ENCODE results near the gene ADGRV1. TPM values are rescaled to one million over a fixed set of nuclear protein-coding genes. Genes with fewer than 3 reads are reported as not detected.

ADGRV1 gene
- polyA plus RNA-seq, 2 donors: 0.82 to 1.6 TPM

DNA sequence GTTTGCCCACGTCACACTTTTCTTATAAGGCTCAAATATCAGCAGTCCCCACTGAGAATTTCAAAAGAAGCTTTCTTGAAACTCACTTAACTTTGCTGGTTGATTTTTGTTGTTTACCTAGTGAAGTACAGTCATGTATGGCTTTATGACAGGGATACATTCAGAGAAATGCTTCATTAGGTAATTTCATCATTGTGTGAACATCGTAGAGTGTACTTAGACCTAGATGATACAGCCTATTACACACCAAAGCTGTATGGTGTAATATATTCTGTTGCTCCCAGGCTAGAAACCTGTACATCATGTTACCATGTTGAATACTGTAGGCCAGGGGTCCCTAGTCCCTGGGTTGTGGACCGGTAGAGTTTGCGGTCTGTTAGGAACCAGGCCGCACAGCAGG, 647.5 kb downstream of the ADGRV1 start:
- H3K27ac ChIP-seq (ENCODE audit: low read depth in 2 of 2, low read length in 1 of 2): no peak overlapping the region
- no peaks in the 10 kb centered on the region for H3K27me3 ChIP-seq (ENCODE audit: control insufficient read depth in 1 of 2, insufficient read depth in 2 of 2, low read length in 2 of 2)
- H3K9me3 ChIP-seq (ENCODE audit: control insufficient read depth in 2 of 2, insufficient read depth in 1 of 2, low read depth in 1 of 2, low read length in 1 of 2): no peaks in the 10 kb centered on the region
- H3K4me1 ChIP-seq (ENCODE audit: control insufficient read depth in 2 of 2, insufficient read depth in 2 of 2, low read length in 1 of 2): no peaks in the 10 kb centered on the region
- H3K36me3 ChIP-seq (ENCODE audit: control insufficient read depth in 2 of 2, insufficient read depth in 2 of 2, low read length in 1 of 2): no peaks in the 10 kb centered on the region
- H3K4me3 ChIP-seq (ENCODE audit: low read depth in 1 of 2, low read length in 2 of 2): no peak overlapping the region
- WGBS, 2 donors: 93 to 99% methylated on average over 4 to 5 of the region's 5 CpGs

DNA sequence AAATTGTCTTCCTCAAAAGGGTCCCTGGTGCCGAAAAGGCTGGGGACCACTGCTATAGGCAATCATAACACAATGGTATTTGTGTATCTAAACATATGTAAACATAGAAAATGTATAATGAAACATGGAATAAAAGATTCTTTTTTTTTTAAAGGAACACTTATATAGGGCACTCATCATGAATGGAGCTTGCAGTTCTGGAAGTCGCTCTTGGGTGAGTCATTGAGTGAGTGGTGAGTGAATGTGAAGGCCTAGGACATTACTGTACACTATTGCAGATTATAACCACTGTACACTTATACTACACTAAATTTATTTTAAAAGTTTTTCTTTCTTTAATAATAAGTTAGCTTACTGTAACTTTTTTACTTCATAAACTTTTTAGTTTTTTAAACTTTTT, 648.1 kb downstream of the ADGRV1 start:
- Histone ChIP-seq H3K27me3 (ENCODE audit: control insufficient read depth in 1 of 2, insufficient read depth in 2 of 2, low read length in 2 of 2) (no peaks in the 10 kb centered on the region), H3K9me3 (ENCODE audit: control insufficient read depth in 2 of 2, insufficient read depth in 1 of 2, low read depth in 1 of 2, low read length in 1 of 2) (no peaks in the 10 kb centered on the region), H3K36me3 (ENCODE audit: control insufficient read depth in 2 of 2, insufficient read depth in 2 of 2, low read length in 1 of 2) (no peaks in the 10 kb centered on the region), H3K27ac (ENCODE audit: low read depth in 2 of 2, low read length in 1 of 2) (no peak overlapping the region), H3K4me1 (ENCODE audit: control insufficient read depth in 2 of 2, insufficient read depth in 2 of 2, low read length in 1 of 2) (peaks cover 0 to 2% of the 10 kb centered on the region in 2 donors), H3K4me3 (ENCODE audit: low read depth in 1 of 2, low read length in 2 of 2) (no peak overlapping the region)
- 88 to 93% methylated on average over 2 of the region's 2 CpGs for WGBS, 2 donors

DNA sequence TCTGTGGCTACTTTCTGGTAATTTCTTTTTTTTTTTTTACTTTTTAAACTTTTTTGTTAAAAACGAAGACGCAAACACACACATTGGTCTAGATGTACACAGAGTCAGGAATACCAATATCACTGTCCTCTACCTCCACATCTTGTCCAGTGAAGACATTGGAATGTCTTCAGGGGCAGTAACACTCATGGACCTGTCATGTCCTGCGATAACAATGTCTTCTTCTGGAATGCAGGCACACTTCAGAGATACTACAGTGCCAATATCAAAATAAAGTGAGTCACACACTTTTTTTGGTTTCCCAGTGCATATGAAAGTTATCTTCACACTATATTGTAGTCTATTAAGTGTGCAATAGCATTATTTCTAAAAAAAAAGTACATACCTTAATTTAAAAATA, 648.7 kb downstream of the ADGRV1 start:
- 96% methylated on average over 3 of the region's 3 CpGs for WGBS, 2 donors

DNA sequence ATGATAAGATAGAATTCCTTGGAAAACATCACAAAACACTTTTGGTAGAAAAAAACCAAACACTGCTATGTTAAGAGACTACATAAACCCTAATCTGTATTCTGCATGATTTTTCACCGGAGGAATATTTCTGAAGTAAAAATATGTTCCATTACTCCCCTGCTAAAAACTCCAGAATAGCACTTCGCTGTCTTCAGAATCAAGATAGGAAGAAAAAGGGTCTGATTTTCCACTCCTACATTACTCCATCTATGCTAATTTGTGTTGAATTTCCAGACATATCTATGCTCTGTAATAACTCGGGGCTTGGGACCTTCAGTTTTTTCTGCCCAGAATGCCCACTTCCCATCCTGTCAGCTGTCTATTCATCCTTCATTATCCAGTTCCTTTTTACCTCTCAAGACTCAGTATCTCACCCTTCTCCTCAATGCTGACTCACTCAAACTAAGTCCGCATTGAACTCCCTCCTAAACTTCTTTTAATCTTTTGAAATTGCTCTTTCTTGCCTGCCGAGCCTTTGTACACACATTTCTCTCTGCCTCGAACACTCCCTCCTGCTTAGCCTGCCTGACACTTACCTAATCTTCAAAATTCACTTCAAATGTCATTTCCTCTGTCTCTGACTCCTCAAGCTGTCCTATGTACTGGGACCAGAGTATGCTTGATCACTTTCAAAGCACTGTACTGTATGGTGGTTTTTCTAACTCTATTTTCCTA, 653.6 kb downstream of the ADGRV1 start:
- Histone ChIP-seq H3K4me3 (ENCODE audit: low read depth in 1 of 2, low read length in 2 of 2) (no peak overlapping the region), H3K36me3 (ENCODE audit: control insufficient read depth in 2 of 2, insufficient read depth in 2 of 2, low read length in 1 of 2) (no peaks in the 10 kb centered on the region), H3K9me3 (ENCODE audit: control insufficient read depth in 2 of 2, insufficient read depth in 1 of 2, low read depth in 1 of 2, low read length in 1 of 2) (no peaks in the 10 kb centered on the region), H3K27ac (ENCODE audit: low read depth in 2 of 2, low read length in 1 of 2) (peak overlapping the region; percentile 17 to 67), H3K27me3 (ENCODE audit: control insufficient read depth in 1 of 2, insufficient read depth in 2 of 2, low read length in 2 of 2) (no peaks in the 10 kb centered on the region), H3K4me1 (ENCODE audit: control insufficient read depth in 2 of 2, insufficient read depth in 2 of 2, low read length in 1 of 2) (peaks cover 0 to 2% of the 10 kb centered on the region in 2 donors)
- WGBS, 2 donors: 53 to 58% methylated on average over 6 of the region's 6 CpGs

More for the DNA sequence above, 648.7 kb downstream of the ADGRV1 start:
- H3K36me3 ChIP-seq (ENCODE audit: control insufficient read depth in 2 of 2, insufficient read depth in 2 of 2, low read length in 1 of 2): no peaks in the 10 kb centered on the region
- no peak overlapping the region for H3K4me3 ChIP-seq (ENCODE audit: low read depth in 1 of 2, low read length in 2 of 2)
- H3K9me3 ChIP-seq (ENCODE audit: control insufficient read depth in 2 of 2, insufficient read depth in 1 of 2, low read depth in 1 of 2, low read length in 1 of 2): no peaks in the 10 kb centered on the region
- H3K27me3 ChIP-seq (ENCODE audit: control insufficient read depth in 1 of 2, insufficient read depth in 2 of 2, low read length in 2 of 2): no peaks in the 10 kb centered on the region
- no peak overlapping the region for H3K27ac ChIP-seq (ENCODE audit: low read depth in 2 of 2, low read length in 1 of 2)
- H3K4me1 ChIP-seq (ENCODE audit: control insufficient read depth in 2 of 2, insufficient read depth in 2 of 2, low read length in 1 of 2): peaks cover 0 to 2% of the 10 kb centered on the region in 2 donors

DNA sequence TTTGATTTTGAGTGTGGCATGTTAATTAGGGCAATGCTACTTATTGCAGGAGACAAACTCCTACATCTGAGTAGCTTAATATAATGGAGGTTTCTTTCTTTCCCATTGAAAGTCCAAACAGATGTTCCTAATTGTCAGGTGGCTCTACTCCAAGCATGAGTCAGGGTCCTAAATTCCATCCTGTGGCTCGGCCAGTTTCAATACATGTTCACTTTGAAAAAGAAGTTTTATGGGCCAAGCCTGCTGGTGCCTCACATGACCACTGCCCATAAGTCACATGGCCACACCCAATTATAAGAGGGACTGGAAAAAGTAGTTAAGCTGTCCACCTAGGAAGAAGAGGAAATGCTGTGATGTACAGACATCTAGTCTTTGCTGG, 654.1 kb downstream of the ADGRV1 start:
- peak overlapping the region; percentile 67 to 76 for H3K27ac ChIP-seq (ENCODE audit: low read depth in 2 of 2, low read length in 1 of 2)

More for the DNA sequence above, 654.1 kb downstream of the ADGRV1 start:
- Histone ChIP-seq H3K27me3 (ENCODE audit: control insufficient read depth in 1 of 2, insufficient read depth in 2 of 2, low read length in 2 of 2) (no peaks in the 10 kb centered on the region), H3K36me3 (ENCODE audit: control insufficient read depth in 2 of 2, insufficient read depth in 2 of 2, low read length in 1 of 2) (no peaks in the 10 kb centered on the region), H3K4me3 (ENCODE audit: low read depth in 1 of 2, low read length in 2 of 2) (no peak overlapping the region), H3K4me1 (ENCODE audit: control insufficient read depth in 2 of 2, insufficient read depth in 2 of 2, low read length in 1 of 2) (peaks cover 0 to 2% of the 10 kb centered on the region in 2 donors), H3K9me3 (ENCODE audit: control insufficient read depth in 2 of 2, insufficient read depth in 1 of 2, low read depth in 1 of 2, low read length in 1 of 2) (no peaks in the 10 kb centered on the region)
- WGBS, 2 donors: 33 to 39% methylated on average over 1 of the region's 1 CpG

Other genes starting within 250 kb of the ADGRV1 start
- gene CETN3, start 149.0 kb upstream of the ADGRV1 start, polyA plus RNA-seq: 10 to 100 TPM; 19.8 to 21.0 TPM
- 1 to 10 TPM; 1.5 to 2.6 TPM for gene MBLAC2, start 84.0 kb upstream of the ADGRV1 start, polyA plus RNA-seq
- 1 to 10 TPM; 1.9 to 3.4 TPM for gene POLR3G, start 83.9 kb upstream of the ADGRV1 start, polyA plus RNA-seq
- 1 to 10 TPM; 4.0 to 4.9 TPM for gene LYSMD3, start 29.2 kb upstream of the ADGRV1 start, polyA plus RNA-seq

Measured in esophagus (tissue), 2 donors.